ENCODE data around the gene HLA-DRB5.
"Not testable (repeated sequence)": the region's sequence is repeated elsewhere in the genome, so short reads cannot be mapped to it uniquely, and the experiment has no call there.

Gene HLA-DRB5

GRCh38 chr6:32501016-32501415, 29.1 kb downstream of the HLA-DRB5 start:
- no peak for DNase-seq

- no peak for DNase-seq
These were observed 37.7 kb downstream of the HLA-DRB5 start for GRCh38 chr6:32492351-32492750.

- no peak for DNase-seq
These were observed 38.4 kb downstream of the HLA-DRB5 start for GRCh38 chr6:32491700-32492099.

GRCh38 chr6:32488083-32488482, 42.0 kb downstream of the HLA-DRB5 start:
- no peak for DNase-seq

GRCh38 chr6:32484614-32484998, 45.5 kb downstream of the HLA-DRB5 start:
- DNase-seq, result no peak

GRCh38 chr6:32483968-32484613, 46.0 kb downstream of the HLA-DRB5 start:
- DNase-seq, result no peak

- no peak for DNase-seq
These were observed 54.5 kb downstream of the HLA-DRB5 start for GRCh38 chr6:32475392-32476206.

GRCh38 chr6:32473376-32474348, 56.4 kb downstream of the HLA-DRB5 start:
- not testable (repeated sequence) for DNase-seq

GRCh38 chr6:32472781-32473375, 57.2 kb downstream of the HLA-DRB5 start:
- no peak for DNase-seq

GRCh38 chr6:32467743-32468503, 62.2 kb downstream of the HLA-DRB5 start:
- not testable (repeated sequence) for DNase-seq
